Panc1 (cell line): ENCODE data around the gene C1QC.

ENCODE experiments used
- POLR2AphosphoS5 ChIP-seq: IDR thresholded peaks from 2 replicates; pipeline ENCODE4 v1.6.1; 2012; ENCODE audit warnings: mild to moderate bottlenecking, low read depth, low read length, moderate library complexity
- SIN3A ChIP-seq: IDR thresholded peaks from 2 replicates; pipeline ENCODE4 v1.6.1; 2012; ENCODE audit warnings: low read depth, mild to moderate bottlenecking, low read length, moderate library complexity, borderline replicate concordance; ENCODE audit not compliant: insufficient read depth
- TCF7L2 ChIP-seq: IDR thresholded peaks from 2 replicates; pipeline ENCODE4 v1.6.1; 2011; ENCODE audit warnings: mild to moderate bottlenecking, low read depth, low read length, inconsistent platforms
- TF ChIP-seq, protein P1 (sequence below): fragments of 450-650 bp; IDR thresholded peaks from 2 replicates; pipeline ENCODE4 v1.5.1; 2017; ENCODE audit warnings: mild to moderate bottlenecking
- TF ChIP-seq, protein P2 (sequence below), 2 experiments: IDR thresholded peaks; 2 replicates each; pipeline ENCODE4 v1.6.1; 2011 to 2012; ENCODE audit warnings: low read depth in 2 of 2, control low read depth in 1 of 2, low read length in 1 of 2, mild to moderate bottlenecking in 1 of 2, moderate library complexity in 1 of 2; ENCODE audit not compliant: insufficient read depth in 1 of 2

DNA sequence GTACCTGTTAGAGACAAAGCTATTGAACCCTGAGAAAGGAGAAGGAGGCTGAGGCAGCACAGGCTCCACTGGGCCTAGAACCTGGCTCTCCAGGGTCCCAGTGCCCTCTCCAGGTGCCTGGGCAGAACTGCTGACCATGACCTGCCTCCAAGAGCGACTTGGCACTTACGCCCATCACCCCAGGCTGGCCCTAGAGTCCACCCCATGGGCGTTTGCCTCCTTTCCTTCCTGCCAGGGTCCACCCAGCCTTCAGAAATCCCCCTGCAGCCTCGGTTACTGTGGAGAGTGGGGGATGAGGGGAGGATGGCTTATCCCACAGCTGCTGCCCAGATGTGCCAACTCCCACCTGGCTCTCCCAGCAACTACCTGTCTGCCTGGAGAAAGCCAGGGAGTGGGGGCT lies 21.7 kb upstream of the C1QC start:
- TF ChIP-seq, protein P1, sequence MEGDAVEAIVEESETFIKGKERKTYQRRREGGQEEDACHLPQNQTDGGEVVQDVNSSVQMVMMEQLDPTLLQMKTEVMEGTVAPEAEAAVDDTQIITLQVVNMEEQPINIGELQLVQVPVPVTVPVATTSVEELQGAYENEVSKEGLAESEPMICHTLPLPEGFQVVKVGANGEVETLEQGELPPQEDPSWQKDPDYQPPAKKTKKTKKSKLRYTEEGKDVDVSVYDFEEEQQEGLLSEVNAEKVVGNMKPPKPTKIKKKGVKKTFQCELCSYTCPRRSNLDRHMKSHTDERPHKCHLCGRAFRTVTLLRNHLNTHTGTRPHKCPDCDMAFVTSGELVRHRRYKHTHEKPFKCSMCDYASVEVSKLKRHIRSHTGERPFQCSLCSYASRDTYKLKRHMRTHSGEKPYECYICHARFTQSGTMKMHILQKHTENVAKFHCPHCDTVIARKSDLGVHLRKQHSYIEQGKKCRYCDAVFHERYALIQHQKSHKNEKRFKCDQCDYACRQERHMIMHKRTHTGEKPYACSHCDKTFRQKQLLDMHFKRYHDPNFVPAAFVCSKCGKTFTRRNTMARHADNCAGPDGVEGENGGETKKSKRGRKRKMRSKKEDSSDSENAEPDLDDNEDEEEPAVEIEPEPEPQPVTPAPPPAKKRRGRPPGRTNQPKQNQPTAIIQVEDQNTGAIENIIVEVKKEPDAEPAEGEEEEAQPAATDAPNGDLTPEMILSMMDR, result no peak
- no peak for TF ChIP-seq POLR2AphosphoS5
- TF ChIP-seq SIN3A, result no peak
- TF ChIP-seq, protein P2, sequence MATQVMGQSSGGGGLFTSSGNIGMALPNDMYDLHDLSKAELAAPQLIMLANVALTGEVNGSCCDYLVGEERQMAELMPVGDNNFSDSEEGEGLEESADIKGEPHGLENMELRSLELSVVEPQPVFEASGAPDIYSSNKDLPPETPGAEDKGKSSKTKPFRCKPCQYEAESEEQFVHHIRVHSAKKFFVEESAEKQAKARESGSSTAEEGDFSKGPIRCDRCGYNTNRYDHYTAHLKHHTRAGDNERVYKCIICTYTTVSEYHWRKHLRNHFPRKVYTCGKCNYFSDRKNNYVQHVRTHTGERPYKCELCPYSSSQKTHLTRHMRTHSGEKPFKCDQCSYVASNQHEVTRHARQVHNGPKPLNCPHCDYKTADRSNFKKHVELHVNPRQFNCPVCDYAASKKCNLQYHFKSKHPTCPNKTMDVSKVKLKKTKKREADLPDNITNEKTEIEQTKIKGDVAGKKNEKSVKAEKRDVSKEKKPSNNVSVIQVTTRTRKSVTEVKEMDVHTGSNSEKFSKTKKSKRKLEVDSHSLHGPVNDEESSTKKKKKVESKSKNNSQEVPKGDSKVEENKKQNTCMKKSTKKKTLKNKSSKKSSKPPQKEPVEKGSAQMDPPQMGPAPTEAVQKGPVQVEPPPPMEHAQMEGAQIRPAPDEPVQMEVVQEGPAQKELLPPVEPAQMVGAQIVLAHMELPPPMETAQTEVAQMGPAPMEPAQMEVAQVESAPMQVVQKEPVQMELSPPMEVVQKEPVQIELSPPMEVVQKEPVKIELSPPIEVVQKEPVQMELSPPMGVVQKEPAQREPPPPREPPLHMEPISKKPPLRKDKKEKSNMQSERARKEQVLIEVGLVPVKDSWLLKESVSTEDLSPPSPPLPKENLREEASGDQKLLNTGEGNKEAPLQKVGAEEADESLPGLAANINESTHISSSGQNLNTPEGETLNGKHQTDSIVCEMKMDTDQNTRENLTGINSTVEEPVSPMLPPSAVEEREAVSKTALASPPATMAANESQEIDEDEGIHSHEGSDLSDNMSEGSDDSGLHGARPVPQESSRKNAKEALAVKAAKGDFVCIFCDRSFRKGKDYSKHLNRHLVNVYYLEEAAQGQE (IDR thresholded peaks at IDR 0.05; ENCODE audit: insufficient read depth in 1 of 2, low read depth in 2 of 2, low read length in 1 of 2), result no peak
- no peak for TF ChIP-seq TCF7L2
